CD4-positive, alpha-beta T cell (primary cell): Measurements from ENCODE around the gene RFK. TPM values are rescaled to one million over a fixed set of nuclear protein-coding genes. Genes with fewer than 3 reads are reported as not detected.
A peak's percentile ranks its signal among the peaks of the same experiment; 100 is the strongest.

ENCODE experiments used
- ATAC-seq: fragments of 200-7000 bp; cut with Tn5 transposase; one replicate; pipeline ENCODE4 v1.10.0; 2022; ENCODE audit warnings: mild to moderate bottlenecking; ENCODE audit not compliant: poor library complexity
- CTCF ChIA-PET: fragments of 350-600 bp; sonication (Branson Sonifier 250); formaldehyde crosslinking; loops from one replicate; lab custom pipeline; 2021; ENCODE audit warnings: antibody characterized with exemption, inconsistent platforms; lab: Charles Lee
- POLR2A ChIA-PET: fragments of 350-600 bp; sonication (Branson Sonifier 250); formaldehyde crosslinking; loops from one replicate; lab custom pipeline; 2021; ENCODE audit warnings: antibody characterized with exemption, inconsistent platforms; lab: Charles Lee
- DNase-seq, 14 experiments: peaks; one replicate each; pipeline ENCODE4 v3.0.0-alpha.2; 2013 to 2020; ENCODE audit warnings: mixed read lengths in 2 of 14
- H3K27ac ChIP-seq, 2 donors: one replicate each; pipeline versions ENCODE4 v1.5.1 to v1.7.0; 2013; ENCODE audit warnings: low read length in 2 of 2, low read depth in 1 of 2, mild to moderate bottlenecking in 1 of 2
- H3K27me3 ChIP-seq, 2 experiments: 1 replicate in 1 of 2; 2 replicates in 1 of 2; pipeline versions ENCODE4 v1.6.1 to v1.7.0; 2013; ENCODE audit warnings: low read length in 2 of 2, control low read depth in 1 of 2, mild to moderate bottlenecking in 1 of 2, moderate library complexity in 1 of 2; ENCODE audit not compliant: insufficient read depth in 2 of 2, control insufficient read depth in 1 of 2
- H3K36me3 ChIP-seq: one replicate; pipeline ENCODE4 v1.6.1; 2013; ENCODE audit warnings: low read length, control low read depth; ENCODE audit not compliant: insufficient read depth
- H3K4me1 ChIP-seq: one replicate; pipeline ENCODE4 v1.6.1; 2013; ENCODE audit warnings: low read length, control low read depth; ENCODE audit not compliant: insufficient read depth
- H3K4me3 ChIP-seq: one replicate; pipeline ENCODE4 v1.5.1; 2013; ENCODE audit warnings: mild to moderate bottlenecking, low read length, moderate library complexity
- H3K9me3 ChIP-seq, 2 experiments: 1 replicate in 1 of 2; 2 replicates in 1 of 2; pipeline versions ENCODE4 v1.6.1 to v1.7.0; 2013; ENCODE audit warnings: low read length in 2 of 2, mild to moderate bottlenecking in 2 of 2, control low read depth in 1 of 2, moderate library complexity in 1 of 2; ENCODE audit not compliant: control insufficient read depth in 1 of 2, insufficient read depth in 1 of 2
- H3K27ac Mint-ChIP-seq: one replicate; pipeline ENCODE4 v1.8.0; 2020; ENCODE audit warnings: mixed read lengths
- H3K27me3 Mint-ChIP-seq: one replicate; pipeline ENCODE4 v1.8.0; 2021; ENCODE audit warnings: mixed read lengths
- H3K36me3 Mint-ChIP-seq: one replicate; pipeline ENCODE4 v1.8.0; 2021; ENCODE audit warnings: low read depth, mixed read lengths
- H3K4me1 Mint-ChIP-seq: one replicate; pipeline ENCODE4 v1.8.0; 2021; ENCODE audit warnings: low read depth, mixed read lengths
- H3K4me3 Mint-ChIP-seq: one replicate; pipeline ENCODE4 v1.8.0; 2020; ENCODE audit warnings: mild to moderate bottlenecking, mixed read lengths
- H3K9me3 Mint-ChIP-seq: one replicate; pipeline ENCODE4 v1.8.0; 2020; ENCODE audit warnings: mixed read lengths
- CTCF ChIP-seq: fragments of 200-600 bp; IDR thresholded peaks from one replicate; pipeline ENCODE4 v1.8.0; 2022; ENCODE audit warnings: antibody characterized with exemption, mild to moderate bottlenecking
- intact Hi-C, 2 experiments: fragments of 100-400 bp; cut with DNase I in 1 of 2; cut with micrococcal nuclease in 1 of 2; formaldehyde crosslinking; loops; one replicate each; pipeline versions ENCODE4 v1.15.1 to v1.9.0; 2023 to 2025; cut with DNase I, micrococcal nuclease
- total RNA-seq, 174 experiments: library from RNA in 2 of 174; stranded (reverse) in 2 of 174; gene quantifications; one replicate each; pipeline ENCODE4 v1.2.3 and lab custom pipeline; 2021 to 2026

RFK gene
- total RNA-seq, 2 experiments from 2014 or later = 7.4 to 8.4 TPM

GRCh38 chr9:76395381-76395780, 1.2 kb upstream of the RFK start:
- H3K36me3 Mint-ChIP-seq = peaks cover 26% of the 10 kb centered on the region
- H3K4me3 ChIP-seq = peak overlapping the region; percentile 93
- H3K9me3 Mint-ChIP-seq = no peaks in the 10 kb centered on the region
- H3K27me3 Mint-ChIP-seq = no peaks in the 10 kb centered on the region
- no peak for TF ChIP-seq CTCF
- ATAC-seq (no peak), DNase-seq (peak in 2 of 14 experiments; percentile 16 to 18)
- H3K4me1 Mint-ChIP-seq = peaks cover 40% of the 10 kb centered on the region
- H3K4me3 Mint-ChIP-seq = peak overlapping the region; percentile 54
- H3K27me3 ChIP-seq = no peaks in the 10 kb centered on the region
- intact Hi-C loops = loop anchor here (2.0 to 10.0 kb wide), 8 partner anchors 309 to 1441 kb away; partner anchors contain the start of genes C9orf40 (in 1 of the 2), CARNMT1 (in 1 of the 2), NMRK1 (in 1 of the 2) and OSTF1 (in 1 of the 2)
- no peaks in the 10 kb centered on the region for H3K36me3 ChIP-seq
- peak overlapping the region; percentile 78 to 80 for H3K27ac ChIP-seq
- H3K27ac Mint-ChIP-seq = peak overlapping the region; percentile 96
- H3K9me3 ChIP-seq = no peaks in the 10 kb centered on the region
- ChIA-PET POLR2A (interaction anchor here (0.7 to 2.9 kb wide), 8 partner anchors 64 to 1902 kb away, joined by 3 to 20 read pairs (median 8); partner anchors contain the start of genes CARNMT1, GCNT1, NMRK1 and OSTF1), CTCF (interaction anchor here (1.0 to 1.1 kb wide), 2 partner anchors 56 to 1443 kb away, joined by 3 read pairs; partner anchors contain the start of gene C9orf40)
- peaks cover 25% of the 10 kb centered on the region for H3K4me1 ChIP-seq

DNA sequence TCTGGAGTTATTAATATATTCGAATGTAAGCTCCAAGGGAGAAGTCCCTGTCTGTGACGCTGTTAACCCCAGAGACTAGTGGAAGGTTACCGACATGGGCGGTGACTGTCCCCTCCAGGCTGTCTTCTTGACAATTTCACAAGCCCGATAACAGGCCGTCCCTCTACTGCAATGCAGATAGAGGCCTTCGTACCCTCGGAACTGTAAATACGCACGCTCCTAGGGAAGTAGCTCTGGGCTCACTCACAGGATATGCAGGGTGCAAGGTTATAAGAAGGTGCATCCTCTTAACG, 680 bp upstream of the RFK start:
- ChIA-PET POLR2A (interaction anchor here (0.5 to 2.9 kb wide), 17 partner anchors 9 to 1903 kb away, joined by 3 to 20 read pairs (median 5); partner anchors contain the start of genes CARNMT1, GCNT1, NMRK1 and OSTF1), CTCF (interaction anchor here (1.0 to 2.3 kb wide), 5 partner anchors 8 to 1443 kb away, joined by 3 to 11 read pairs (median 3); partner anchors contain the start of genes C9orf40 and GCNT1)
- TF ChIP-seq CTCF = no peak
- Histone ChIP-seq H3K4me1 (peaks cover 25% of the 10 kb centered on the region), H3K27ac (peak overlapping the region; percentile 78 to 80), H3K9me3 (no peaks in the 10 kb centered on the region), H3K27me3 (no peaks in the 10 kb centered on the region), H3K4me3 (peak overlapping the region; percentile 93), H3K36me3 (no peaks in the 10 kb centered on the region)
- ATAC-seq = peak; percentile 63
- H3K9me3 Mint-ChIP-seq = no peaks in the 10 kb centered on the region
- intact Hi-C loops = loop anchor here (2.0 to 10.0 kb wide), 9 partner anchors 310 to 1440 kb away; partner anchors contain the start of genes C9orf40 (in 1 of the 2), CARNMT1 (in 1 of the 2), NMRK1 (in 1 of the 2) and OSTF1 (in 1 of the 2)
- peaks cover 26% of the 10 kb centered on the region for H3K36me3 Mint-ChIP-seq
- peak in 11 of 14 experiments; percentile 20 to 83 (median 53) for DNase-seq
- H3K4me1 Mint-ChIP-seq = peaks cover 40% of the 10 kb centered on the region
- H3K4me3 Mint-ChIP-seq = peak overlapping the region; percentile 92
- H3K27me3 Mint-ChIP-seq = no peaks in the 10 kb centered on the region
- peak overlapping the region; percentile 96 for H3K27ac Mint-ChIP-seq

- CTCF ChIA-PET = interaction anchor here (0.9 kb wide), 1 partner anchor 12 kb away, joined by 3 read pairs; no protein-coding TSS in a partner anchor
- DNase-seq = no peak
These were observed 3.6 kb downstream of the RFK start for GRCh38 chr9:76390656-76391055.

More at GRCh38 chr9:76390656-76391055, 3.6 kb downstream of the RFK start:
- Histone ChIP-seq H3K4me1 (peaks cover 25% of the 10 kb centered on the region), H3K27ac (no peak overlapping the region), H3K4me3 (no peak overlapping the region), H3K36me3 (peaks cover 30% of the 10 kb centered on the region), H3K27me3 (no peaks in the 10 kb centered on the region), H3K9me3 (no peaks in the 10 kb centered on the region)
- POLR2A ChIA-PET = interaction anchor here (0.5 kb wide), 1 partner anchor 14 kb away, joined by 3 read pairs; no protein-coding TSS in a partner anchor
- TF ChIP-seq CTCF = no peak
- intact Hi-C loops = loop anchor here in 1 of 2 experiments (5.0 to 10.0 kb wide), 5 partner anchors 366 to 1436 kb away; partner anchors contain the start of genes C9orf40, NMRK1, OSTF1 and VPS13A
- Mint-ChIP-seq H3K27ac (no peak overlapping the region), H3K36me3 (peaks cover 58% of the 10 kb centered on the region), H3K9me3 (no peaks in the 10 kb centered on the region), H3K4me1 (peaks cover 47% of the 10 kb centered on the region), H3K4me3 (no peak overlapping the region), H3K27me3 (no peaks in the 10 kb centered on the region)
- no peak for ATAC-seq
